ENCODE data around the gene KDELR3.
"Not testable (repeated sequence)": the region's sequence is repeated elsewhere in the genome, so short reads cannot be mapped to it uniquely, and the experiment has no call there.

KDELR3 gene

DNA sequence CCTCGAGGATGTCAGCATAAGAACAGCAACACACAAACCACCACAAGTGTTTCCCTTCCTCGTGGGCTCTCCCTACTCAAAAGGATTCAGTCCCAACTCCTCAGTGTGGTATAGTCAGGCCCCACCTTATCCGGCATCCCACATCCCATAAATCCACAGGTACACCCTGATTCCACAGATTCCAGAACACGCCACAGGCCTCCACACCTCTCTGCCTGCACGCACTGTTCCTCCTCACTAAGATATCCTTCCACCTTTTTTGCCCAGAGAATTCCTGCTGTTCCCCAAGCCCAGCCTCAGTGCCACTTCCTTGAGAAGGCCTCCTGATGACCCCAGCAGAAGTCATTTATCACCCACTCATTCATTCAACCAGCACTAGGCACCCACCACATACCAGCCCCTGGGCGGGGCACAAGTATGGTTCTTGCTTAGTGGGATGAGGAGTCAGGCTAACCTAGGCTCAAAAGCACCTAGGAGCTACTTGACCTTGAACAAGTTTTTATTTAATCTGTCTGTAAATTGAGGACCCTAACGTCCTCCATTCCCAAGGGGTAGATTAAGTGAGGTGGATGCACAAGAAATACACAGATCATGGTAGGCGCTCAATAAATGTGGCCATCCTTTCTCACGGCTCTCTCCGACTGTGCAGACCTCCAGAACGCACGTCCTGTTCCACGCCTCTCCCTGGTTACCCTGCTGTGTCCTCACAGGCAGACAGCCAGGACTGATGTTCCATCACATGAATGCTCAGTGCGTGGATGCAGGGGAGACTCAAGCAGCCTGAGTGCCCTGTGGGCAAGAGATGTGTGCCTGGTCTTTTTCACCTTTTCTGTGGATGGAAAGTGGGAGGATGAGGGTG, 10.8 kb upstream of the KDELR3 start:
- DNase-seq: no peak

DNA sequence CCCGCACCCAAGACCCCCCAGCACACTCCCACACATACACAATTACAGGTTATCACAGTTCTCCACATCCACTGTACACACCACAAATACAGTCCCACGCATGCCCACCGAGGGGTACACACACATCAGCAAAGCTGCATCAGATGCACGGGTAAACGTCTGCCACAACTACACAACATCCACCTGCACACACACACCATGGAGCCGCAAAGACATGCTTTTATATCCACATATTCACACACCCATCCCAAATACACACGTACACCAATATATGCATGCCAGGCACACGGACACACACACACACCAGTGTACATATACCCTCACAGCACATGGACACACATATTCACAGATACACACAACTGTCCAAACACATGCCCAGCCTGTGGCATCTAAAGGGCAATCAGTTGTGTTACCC, 7.5 kb upstream of the KDELR3 start:
- DNase-seq: no peak

DNA sequence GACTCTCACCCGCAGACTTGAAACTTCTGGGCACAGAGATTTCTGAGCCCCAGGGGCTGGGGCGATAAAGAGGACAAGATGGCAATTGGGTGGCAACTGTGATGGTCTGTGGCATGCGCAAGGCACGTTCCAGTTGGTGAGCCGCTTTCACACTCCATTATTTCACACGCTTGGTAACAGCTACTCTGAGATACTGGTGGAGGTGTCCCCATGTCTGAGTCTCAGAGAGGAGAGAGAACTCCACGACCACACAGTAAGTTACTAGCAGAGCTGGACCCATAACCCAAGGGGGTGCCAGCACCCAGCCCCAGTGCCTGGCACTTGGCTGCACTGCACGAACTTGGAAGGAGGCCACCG, 6.9 kb upstream of the KDELR3 start:
- DNase-seq: no peak

DNA sequence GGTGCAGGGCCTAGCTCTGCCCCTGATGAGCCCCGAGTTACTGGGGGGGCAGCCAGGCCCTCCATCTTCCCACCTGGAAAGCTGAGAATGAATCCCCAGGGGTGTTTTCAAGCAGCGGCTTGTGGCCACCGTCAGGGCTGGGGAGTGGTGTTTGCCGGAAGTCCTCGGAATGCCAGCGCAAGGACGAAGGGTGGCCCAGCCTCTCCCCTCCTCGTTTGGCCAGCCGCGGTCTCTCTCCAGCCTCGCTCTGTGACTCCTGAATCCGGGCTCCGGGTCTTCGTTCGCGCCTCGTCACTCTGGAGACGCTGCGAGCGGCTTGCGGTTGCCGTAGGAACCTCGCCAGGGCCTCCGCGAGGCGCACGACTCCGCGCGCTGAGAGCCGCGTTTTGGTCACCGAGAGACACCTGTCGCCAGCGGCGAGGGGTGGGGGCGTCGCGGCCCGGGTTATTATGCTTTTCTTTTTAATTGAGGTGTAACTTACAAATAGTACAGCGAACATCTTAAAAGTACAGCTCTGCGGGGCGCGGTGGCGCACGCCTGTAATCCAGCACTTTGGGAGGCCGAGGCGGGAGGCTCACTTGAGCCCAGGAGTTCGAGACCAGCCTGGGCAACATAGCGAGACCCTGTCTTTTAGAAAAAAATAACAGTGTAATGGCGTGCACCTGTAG, 6.3 kb upstream of the KDELR3 start:
- DNase-seq: peak; percentile 63

DNA sequence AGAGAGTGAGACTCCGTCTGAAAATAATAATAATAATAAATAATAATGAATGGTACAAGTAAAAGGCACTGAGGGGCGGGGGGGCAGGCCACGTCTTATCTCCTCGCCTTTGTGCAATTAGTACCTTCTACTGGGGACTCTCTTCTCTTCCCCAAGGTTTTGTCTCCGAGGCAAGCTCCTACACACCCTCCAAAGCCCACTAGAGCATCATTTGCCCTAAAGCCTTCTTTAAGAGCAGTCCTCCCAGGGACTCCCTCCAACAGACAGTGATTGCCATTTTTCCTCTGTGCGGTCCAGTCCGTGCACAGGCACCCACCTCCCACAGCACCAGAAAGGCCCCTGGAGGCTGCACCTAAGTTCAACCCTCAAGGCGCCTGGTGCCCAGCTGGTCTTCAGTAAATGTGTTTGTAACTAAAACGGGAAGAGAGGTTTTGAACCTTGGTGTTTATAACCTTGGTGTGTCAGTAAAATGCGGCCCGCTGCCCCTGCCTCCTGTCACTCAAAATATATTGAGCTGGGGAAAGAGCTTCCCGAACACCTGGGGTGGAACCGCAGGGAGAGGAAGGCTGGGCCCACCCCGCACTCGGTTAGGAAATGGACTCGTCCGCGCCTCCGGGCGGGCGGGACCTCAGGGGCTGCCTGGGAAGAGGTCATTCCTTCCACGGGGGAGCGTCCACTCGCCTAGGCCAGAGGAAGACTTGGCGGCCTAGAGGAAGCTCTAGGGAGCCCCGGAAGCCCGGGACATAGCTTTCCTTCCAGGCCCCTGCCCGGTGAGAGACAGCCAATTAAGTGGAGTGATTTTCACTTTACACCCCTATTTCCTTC, 4.7 kb upstream of the KDELR3 start:
- DNase-seq: no peak

DNA sequence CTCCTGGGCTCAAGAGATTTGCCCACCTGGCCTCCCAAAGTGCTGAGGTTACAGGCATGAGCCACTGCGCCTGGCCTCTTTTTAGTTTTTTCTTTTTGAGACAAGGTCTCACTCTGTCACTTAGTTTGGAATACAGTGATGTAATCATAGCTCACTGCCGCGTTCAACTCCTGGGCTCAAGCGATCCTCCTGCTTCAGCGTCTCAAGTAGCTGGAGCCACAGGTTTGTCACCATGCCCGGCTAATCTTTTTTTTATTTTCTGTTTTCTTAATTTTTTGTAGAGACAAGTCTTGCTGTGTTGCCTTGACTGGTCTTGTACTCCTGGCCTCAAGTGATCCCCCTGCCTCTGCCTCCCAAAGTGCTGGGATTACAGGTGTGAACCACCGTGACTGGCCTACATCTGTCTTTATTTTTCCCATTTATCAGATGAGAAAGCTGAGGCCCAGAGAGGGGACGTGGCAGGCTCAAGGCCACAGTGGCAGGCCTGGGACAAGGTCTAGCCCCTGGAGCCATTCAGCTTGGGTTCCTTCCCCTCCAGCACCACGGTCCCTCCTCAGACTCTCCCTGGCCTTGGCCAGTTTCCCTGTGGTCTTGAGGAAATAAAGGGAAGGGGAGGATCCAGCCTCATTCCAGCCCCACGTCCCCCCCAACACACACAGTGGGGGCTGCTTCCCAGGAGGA, 2.8 kb upstream of the KDELR3 start:
- no peak for DNase-seq

DNA sequence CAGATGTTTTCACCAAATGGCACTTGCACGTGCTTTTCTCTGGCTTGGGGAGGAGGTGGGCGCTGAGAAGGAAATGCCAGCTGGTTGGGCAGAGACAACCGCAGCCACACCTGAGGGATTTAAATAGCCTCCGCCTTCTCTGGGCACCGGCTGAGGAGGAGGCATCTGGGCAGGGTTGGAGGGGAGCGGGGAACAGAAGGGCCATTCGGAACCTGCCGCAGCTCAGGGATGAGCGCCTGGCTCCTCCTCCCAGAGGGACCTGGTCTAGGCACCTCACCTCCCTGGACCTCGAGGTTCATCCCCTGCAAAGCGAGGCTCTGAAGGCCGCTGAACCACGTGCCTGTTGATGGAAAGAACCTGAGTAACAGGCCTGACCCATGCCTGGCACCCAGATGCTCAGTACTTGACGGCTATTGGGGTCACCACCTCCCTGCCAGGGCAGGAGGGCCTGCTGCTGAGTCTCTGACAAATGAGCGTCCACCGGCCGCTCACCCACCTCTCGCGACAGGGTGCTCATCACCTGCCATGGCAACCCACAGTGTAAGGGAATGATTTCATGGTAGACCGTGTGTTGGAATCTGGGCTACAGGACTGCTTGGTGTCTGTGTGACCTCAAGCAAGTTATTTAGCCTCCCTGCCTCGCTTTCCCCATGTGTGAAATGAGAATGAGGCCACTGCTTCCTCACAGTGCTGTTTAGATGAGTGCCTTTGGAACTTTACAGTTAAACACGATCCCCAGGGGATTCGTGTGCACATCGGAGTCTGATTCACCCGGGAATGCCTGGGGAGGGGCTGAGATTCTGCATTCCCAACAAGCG, 2.0 kb upstream of the KDELR3 start:
- DNase-seq: no peak

DNA sequence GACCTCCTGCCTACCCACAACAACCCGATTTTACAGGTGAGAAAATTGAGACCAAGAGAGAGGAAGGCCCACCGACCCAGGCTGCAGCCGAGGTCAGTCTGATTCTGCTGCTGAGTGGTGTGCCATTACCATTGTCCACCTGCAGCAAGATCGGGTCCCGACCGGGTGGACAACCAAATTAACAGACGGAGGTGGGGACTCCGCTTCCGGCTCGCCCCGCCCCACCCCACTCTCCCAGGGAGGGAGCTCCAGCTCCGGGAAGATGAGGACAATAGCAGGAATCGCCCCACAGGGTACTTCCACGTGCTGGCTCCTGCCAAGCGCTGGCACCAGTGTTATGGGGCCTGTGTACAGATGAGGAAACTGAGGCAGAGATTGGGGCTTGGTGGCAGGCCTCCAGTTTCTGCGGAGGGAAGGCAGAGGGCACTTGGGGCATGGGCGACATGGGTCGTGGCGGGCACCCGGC, 425 bp upstream of the KDELR3 start:
- no peak for DNase-seq

DNA sequence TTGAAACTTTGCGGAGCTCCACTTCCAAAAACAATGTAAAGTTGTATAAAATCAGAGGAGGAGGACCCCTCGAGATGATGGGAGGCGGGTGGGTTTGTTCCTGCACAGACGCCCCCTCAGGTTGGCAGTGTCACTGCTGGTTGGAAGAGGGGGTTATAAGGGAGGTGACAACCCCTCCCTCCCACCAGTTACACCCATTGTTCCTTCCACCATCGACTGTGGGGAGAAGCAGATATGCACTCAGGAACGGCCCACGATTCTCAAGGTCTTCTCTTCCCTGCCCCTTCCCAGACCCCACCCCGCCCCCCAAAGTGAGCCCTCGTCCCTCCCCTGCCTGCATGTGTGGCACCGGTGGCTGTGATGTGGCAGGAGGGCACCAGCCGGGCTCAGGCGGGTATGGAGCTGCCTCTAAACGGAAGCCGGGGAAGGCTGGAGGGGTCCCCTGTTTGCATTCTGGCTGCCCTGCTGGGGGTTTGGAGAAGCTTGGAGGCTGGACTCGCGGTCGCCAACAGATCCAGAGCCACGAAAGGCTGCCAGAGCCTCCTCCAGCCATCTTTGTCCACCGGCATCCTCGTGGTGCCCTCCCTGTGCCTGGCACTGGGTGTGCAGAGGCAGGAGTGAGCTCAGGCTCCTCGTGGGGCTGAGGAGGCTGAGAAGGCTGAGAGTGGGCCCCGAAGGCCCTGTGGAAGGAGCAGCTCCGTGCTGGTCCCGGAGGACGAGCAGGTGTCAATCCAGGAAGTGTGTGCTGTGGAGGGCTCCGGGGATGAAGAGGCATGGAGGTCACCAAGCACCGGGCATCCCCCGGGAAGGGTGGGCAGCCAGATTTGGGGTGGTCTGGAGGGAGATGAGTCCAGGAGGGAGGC, 778 bp downstream of the KDELR3 start:
- no peak for DNase-seq

DNA sequence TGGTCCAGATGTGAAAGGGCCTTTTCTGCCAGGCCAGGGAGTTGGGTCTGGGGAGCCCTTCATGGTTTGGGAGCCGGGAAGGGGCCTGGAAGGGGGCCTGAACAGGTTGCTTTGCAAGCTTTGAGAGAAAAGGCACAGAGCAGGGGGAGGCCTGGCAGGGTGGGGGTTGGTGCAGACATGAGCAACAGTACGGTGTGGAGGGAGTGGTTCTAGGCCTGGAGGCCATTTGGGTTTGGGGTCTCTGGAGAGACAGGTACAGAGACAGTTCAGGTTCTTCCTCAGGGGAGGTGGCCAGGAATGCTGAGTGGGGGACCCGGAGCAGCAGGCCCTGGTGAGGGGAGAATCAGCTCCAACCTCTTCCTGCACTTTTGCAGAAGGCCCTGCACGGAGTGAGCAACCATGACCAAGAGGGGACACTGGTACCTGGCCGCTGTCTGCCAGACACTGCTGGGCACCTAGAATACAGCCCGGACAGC, 1.4 kb downstream of the KDELR3 start:
- no peak for DNase-seq

DNA sequence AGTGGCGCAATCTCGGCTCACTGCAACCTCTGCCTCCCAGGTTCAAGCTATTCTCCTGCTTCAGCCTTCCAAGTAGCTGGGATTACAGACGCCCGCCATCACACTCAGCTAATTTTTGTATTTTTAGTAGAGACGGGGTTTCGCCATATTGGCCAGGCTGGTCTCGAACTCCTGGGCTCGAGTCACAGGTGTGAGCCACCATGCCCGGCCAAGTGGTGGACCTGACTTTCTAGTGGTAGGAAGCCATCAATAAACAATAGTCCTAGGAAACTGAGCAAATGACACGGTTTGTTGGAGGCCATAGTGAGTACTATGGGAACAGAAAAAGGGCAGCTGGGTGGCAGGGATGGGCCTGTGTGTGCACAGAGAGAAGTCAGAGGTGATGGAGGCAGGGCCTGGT, 2.3 kb downstream of the KDELR3 start:
- not testable (repeated sequence) for DNase-seq

DNA sequence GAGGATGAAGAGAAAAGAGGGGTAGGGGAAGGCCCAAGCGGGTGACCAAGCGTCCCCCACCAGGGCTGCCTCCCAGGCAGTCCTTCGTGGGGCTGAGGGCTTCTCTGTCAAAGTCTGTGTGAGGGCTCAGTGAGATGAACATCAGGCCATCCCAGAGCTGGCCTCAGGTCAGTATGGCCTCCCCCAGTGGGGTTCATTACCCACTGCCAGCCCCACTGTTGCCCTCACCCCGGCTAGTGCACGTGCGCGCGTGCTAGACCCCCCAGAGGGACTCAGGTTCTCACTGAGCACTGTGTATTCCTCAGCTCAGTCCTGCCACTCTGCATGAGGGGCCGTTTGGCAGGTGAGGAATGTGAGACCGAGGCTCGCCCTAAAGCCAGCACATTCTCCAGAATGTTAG, 3.3 kb downstream of the KDELR3 start:
- DNase-seq: no peak

DNA sequence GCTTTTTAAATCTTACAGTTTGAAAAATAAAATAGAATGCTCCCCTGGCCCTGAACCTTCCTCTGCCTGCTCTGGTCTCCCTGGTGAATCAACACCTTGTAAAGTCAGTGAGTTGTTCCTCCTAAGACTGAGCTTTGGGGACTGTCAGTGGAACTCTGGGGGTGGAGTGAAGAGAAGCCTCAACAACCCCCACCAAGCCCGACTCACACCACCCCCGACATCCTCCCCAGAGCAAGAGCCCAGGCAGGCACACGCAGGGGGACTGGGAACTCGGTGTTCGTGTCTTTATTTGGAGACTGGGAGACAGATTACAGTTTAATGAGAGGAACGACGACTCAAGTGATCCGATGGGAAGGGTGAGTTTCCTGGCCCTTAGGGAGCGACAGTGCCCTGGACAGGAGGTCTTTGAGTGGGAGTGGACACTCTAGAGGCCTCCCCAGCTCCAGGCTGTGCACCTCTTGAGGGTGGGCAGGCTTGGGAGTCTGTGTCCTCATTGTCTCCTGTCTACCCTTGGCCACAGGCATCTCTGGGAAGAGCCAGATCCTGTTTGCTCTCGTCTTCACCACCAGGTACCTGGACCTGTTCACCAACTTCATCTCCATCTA, 6.2 kb downstream of the KDELR3 start:
- DNase-seq: no peak

DNA sequence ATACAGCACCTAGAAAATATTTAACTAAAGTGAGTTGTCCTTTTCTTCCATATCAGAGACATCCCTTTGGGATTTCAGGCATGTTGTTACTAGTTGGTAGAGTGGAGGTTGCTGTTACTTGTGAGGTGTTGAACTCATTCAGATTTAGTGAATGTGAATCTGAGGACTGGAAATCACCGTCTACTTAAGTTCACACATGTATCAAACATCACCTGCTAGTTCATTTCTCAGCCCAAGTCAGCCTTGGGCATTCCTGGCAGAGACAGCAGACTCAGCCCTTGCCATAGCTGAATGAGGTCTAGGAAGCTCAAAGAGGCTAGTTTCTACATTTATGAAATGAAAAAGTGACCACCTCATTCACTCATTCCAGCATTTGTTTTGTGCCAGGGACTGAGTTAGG, 9.7 kb downstream of the KDELR3 start:
- DNase-seq: no peak

DNA sequence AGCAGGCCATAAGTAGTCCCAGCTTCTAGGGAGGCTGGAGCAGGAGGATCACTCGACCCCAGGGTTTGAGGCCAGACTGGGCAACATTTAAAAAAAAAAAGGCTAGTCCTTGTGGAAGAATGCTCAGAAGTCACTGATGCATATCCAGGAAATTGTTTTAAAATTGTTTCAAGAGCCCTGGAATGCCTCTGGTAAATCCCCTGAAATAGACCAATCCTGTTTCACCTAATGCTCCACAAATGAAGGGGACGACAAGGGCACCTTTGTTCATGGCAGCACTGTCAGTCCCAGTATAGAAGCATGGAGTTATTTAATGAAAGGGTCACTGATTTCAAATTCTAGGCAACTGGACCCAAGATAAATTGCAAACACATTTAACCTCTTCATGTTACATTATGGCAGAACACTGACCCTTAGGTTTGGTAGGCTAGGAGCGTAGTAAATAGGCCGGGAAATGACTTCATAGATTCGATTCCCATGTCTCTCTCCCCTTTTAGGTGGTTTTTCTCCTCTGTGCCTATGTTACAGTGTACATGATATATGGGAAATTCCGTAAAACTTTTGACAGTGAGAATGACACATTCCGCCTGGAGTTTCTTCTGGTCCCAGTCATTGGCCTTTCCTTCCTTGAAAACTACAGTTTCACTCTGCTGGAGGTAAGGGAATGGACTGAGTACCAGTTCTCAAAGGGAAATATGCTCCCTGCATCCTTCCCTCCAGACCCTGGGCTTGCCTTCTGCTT, 11.4 kb downstream of the KDELR3 start:
- DNase-seq: no peak

DNA sequence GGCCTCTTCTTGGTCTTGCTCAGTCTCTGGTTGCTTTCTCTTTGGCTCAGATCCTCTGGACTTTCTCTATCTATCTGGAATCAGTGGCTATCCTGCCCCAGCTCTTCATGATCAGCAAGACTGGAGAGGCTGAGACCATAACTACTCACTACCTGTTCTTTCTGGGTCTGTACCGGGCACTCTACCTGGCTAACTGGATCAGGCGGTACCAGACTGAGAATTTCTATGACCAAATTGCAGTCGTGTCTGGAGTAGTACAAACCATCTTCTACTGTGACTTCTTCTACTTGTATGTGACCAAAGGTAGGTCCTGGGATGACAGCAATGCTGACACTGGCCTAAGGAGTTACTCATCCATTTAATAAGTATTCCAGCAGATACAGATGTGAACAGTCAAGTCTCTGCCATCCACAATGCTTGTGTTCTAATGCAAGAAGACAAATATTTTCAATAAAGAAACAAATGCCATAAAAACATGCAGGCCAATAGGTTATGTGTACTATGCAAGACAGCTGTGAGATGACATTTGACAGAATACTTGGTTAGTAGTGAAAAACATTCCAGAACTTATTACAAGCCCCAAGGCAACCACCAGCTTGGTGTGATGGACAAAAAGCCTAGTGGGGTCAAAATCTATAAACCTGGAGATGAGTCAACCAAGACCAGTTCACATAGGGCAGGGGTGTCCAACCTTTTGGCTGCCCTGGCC, 13.4 kb downstream of the KDELR3 start:
- DNase-seq: no peak

DNA sequence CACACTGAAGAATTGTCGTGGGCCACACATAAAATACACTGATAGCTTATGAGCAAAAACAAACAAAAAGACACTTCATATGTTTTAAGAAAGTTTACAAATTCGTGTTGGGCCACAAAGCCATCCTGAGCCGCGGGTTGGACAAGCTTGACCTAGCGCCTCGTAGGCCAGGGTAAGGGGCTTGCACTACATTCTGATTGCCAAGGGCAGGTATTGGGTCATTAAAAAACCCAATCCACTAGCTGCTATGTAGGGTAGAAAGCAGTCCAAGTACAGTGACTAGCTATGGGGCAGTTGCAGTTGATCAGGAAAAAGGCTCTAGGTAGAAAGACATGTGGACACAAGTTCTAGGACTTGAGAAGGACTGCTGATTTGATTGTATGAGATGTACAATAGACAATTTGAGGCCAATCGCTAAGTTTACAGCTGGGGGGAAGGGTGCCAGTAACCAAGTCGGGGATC, 14.0 kb downstream of the KDELR3 start:
- no peak for DNase-seq

DNA sequence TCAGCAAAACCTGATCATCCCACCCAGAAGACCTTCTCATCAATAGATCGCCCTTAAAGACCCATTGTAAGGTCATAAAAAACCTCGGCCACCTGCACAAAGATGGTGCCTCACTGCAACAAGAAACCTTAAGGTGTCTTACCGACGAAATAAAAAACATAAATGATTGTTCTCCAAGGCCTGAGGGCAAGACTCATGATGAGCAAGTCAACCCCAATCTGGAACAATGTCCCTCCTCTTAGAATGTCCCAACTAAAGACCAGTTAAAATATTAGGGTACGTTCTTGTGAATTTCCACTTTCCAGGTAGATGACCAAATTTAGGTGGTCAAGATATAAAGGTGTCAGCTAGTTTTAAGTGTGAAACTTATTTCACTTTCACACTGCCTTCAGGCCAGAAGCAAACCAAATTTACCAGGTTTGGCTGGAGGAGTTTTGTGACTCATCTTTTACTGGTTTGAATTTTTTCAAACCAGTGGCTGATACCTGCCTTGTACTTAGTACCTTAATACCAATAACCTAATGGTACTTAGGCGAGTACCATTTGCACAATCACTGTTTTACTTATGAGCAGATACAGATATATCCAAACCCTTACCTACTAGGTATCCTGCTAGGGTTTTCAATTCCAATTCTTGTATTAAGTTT, 14.9 kb downstream of the KDELR3 start:
- no peak for DNase-seq

Data from activated CD4-positive, alpha-beta T cell treated with anti-CD3 and anti-CD28 coated beads, Interleukin-2, amount 50 U/mL, for 16 hours (primary cell).